Endothelial cell of umbilical vein (primary cell): ENCODE data around the gene GLB1L.

Experiments used
- CTCF ChIP-seq, 2 donors: IDR thresholded peaks; 1 replicate in 1 of 2; 2 replicates in 1 of 2; pipeline ENCODE4 v1.5.1; 2011; ENCODE audit warnings: low read length in 2 of 2, mild to moderate bottlenecking in 2 of 2, moderate library complexity in 2 of 2, control low read depth in 1 of 2, inconsistent platforms in 1 of 2, low read depth in 1 of 2; ENCODE audit not compliant: insufficient read depth in 1 of 2; ENCODE audit errors: extremely low read depth in 1 of 2
- POLR2A ChIP-seq: IDR thresholded peaks from 2 replicates; pipeline ENCODE4 v1.6.1; 2012; ENCODE audit warnings: low read depth, mild to moderate bottlenecking, control low read depth, low read length

- no peak for TF ChIP-seq CTCF (IDR thresholded peaks at IDR 0.05; ENCODE audit: extremely low read depth in 1 of 2, insufficient read depth in 1 of 2, low read depth in 1 of 2, low read length in 2 of 2)
- TF ChIP-seq POLR2A, result no peak
Measured at GRCh38 chr2:219199470-219200211, 45.6 kb downstream of the GLB1L start.
